IPS-15b (cell line): ENCODE measurements around the gene PDHA1.

Experiments
- H3K27me3 ChIP-seq: one replicate; pipeline ENCODE4 v1.6.1; 2013; ENCODE audit warnings: low read length; ENCODE audit not compliant: control insufficient read depth, insufficient read depth
- H3K36me3 ChIP-seq: one replicate; pipeline ENCODE4 v1.6.1; 2013; ENCODE audit warnings: low read length; ENCODE audit not compliant: control insufficient read depth, insufficient read depth
- H3K4me1 ChIP-seq: one replicate; pipeline ENCODE4 v1.6.1; 2013; ENCODE audit warnings: mild to moderate bottlenecking, low read length; ENCODE audit not compliant: control insufficient read depth, insufficient read depth
- H3K4me3 ChIP-seq: one replicate; pipeline ENCODE4 v1.5.1; 2013; ENCODE audit warnings: low read depth, low read length
- H3K9ac ChIP-seq: one replicate; pipeline ENCODE4 v1.6.1; 2013; ENCODE audit warnings: low read depth, mild to moderate bottlenecking, low read length
- H3K9me3 ChIP-seq: one replicate; pipeline ENCODE4 v1.6.1; 2013; ENCODE audit warnings: mild to moderate bottlenecking, low read length; ENCODE audit not compliant: control insufficient read depth, insufficient read depth

The PDHA1 gene

GRCh38 chrX:19343535-19344408 lies at the start of gene PDHA1:
Gene PDHA1 (plus strand): TSS chrX:19343927. CDS start chrX:19344038, 111 bp downstream.
- H3K9me3 ChIP-seq = no peaks in the 10 kb centered on the region
- peaks cover 4% of the 10 kb centered on the region for H3K4me1 ChIP-seq
- H3K9ac ChIP-seq = peak within 1 kb of the TSS; percentile 54
- peak within 1 kb of the TSS; percentile 71 for H3K4me3 ChIP-seq
- H3K27me3 ChIP-seq = no peaks in the 10 kb centered on the region
- H3K36me3 ChIP-seq = peaks cover 3% of the 10 kb centered on the region

GRCh38 chrX:19303256-19303880 lies 40.4 kb upstream of the PDHA1 start:
- no peaks in the 10 kb centered on the region for H3K4me1 ChIP-seq
- no peak overlapping the region for H3K9ac ChIP-seq
- no peaks in the 10 kb centered on the region for H3K27me3 ChIP-seq
- H3K36me3 ChIP-seq = no peaks in the 10 kb centered on the region
- H3K4me3 ChIP-seq = no peak overlapping the region
- no peaks in the 10 kb centered on the region for H3K9me3 ChIP-seq

GRCh38 chrX:19326567-19326966 lies 17.2 kb upstream of the PDHA1 start:
- Histone ChIP-seq H3K4me1 (no peaks in the 10 kb centered on the region), H3K4me3 (no peak overlapping the region), H3K9ac (no peak overlapping the region), H3K27me3 (no peaks in the 10 kb centered on the region), H3K9me3 (no peaks in the 10 kb centered on the region), H3K36me3 (no peaks in the 10 kb centered on the region)

- H3K9ac ChIP-seq = no peak overlapping the region
- peaks cover 10% of the 10 kb centered on the region for H3K9me3 ChIP-seq
- H3K4me1 ChIP-seq = no peaks in the 10 kb centered on the region
- H3K27me3 ChIP-seq = no peaks in the 10 kb centered on the region
- no peak overlapping the region for H3K4me3 ChIP-seq
- H3K36me3 ChIP-seq = no peaks in the 10 kb centered on the region
These were observed 11.9 kb upstream of the PDHA1 start for GRCh38 chrX:19331831-19332230.

DNA sequence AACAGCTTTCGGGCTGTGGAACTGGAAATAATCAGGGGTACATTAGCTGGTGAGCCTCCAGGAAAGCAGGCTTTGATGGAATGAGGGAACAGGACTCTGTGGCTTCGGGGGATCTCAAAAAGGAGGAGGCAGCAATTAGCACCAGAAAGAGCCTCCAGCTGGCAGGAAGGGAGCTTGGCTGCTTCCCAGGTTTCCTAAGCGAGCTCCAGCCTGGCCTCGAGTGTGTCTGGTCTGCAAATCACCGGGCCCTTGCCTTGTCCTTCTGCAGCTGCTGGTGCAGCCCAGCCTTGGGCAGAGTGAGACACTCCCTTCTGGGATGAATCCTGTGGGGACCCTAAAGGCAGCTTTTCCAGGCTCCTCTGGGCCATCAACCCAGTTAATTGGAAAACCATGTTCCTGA lies 10.7 kb upstream of the PDHA1 start:
- Histone ChIP-seq H3K4me1 (no peaks in the 10 kb centered on the region), H3K9me3 (peaks cover 10% of the 10 kb centered on the region), H3K4me3 (no peak overlapping the region), H3K27me3 (no peaks in the 10 kb centered on the region), H3K9ac (no peak overlapping the region), H3K36me3 (no peaks in the 10 kb centered on the region)

GRCh38 chrX:19334945-19335626 lies 8.6 kb upstream of the PDHA1 start:
- Histone ChIP-seq H3K9ac (no peak overlapping the region), H3K4me1 (no peaks in the 10 kb centered on the region), H3K4me3 (no peak overlapping the region), H3K27me3 (no peaks in the 10 kb centered on the region), H3K36me3 (no peaks in the 10 kb centered on the region), H3K9me3 (peaks cover 10% of the 10 kb centered on the region)

DNA sequence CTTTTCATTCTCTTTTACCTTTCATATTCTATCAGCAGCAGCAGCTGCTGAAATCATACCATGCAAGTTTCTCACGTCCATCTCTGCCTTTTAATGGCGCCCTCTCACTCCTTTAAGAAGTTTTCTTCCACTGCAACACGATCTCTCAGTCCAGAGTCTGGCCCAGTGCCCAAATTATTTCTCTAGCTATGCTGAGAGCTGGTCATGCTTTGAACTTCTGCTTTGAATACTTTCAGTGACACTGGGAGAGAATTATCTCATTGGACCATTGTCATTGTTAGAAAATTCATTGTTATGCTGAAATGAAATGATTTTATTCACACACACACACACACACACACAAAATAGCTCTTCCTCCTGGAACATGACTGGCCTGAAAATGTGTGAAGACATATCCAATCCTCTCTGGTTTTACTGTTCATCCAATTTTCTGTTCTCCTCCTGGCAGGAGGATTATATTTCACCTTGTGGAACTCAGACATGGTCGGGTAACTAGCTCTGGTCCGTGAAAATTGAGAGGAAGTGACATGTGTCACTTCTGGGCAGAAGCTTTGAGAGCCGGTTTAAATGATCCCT lies 1.3 kb upstream of the PDHA1 start:
- Histone ChIP-seq H3K4me3 (peak overlapping the region; percentile 66), H3K9ac (no peak overlapping the region), H3K4me1 (peaks cover 4% of the 10 kb centered on the region), H3K9me3 (no peaks in the 10 kb centered on the region), H3K27me3 (no peaks in the 10 kb centered on the region), H3K36me3 (no peaks in the 10 kb centered on the region)

- Histone ChIP-seq H3K27me3 (no peaks in the 10 kb centered on the region), H3K4me1 (peaks cover 4% of the 10 kb centered on the region), H3K4me3 (peak overlapping the region; percentile 66), H3K9me3 (no peaks in the 10 kb centered on the region), H3K36me3 (peaks cover 2% of the 10 kb centered on the region), H3K9ac (peak overlapping the region; percentile 54)
These were observed 617 bp upstream of the PDHA1 start for GRCh38 chrX:19343085-19343534.

GRCh38 chrX:19344661-19345060 lies 934 bp downstream of the PDHA1 start:
- Histone ChIP-seq H3K9me3 (no peaks in the 10 kb centered on the region), H3K9ac (no peak overlapping the region), H3K4me3 (peak overlapping the region; percentile 71), H3K27me3 (no peaks in the 10 kb centered on the region), H3K4me1 (peaks cover 4% of the 10 kb centered on the region), H3K36me3 (peaks cover 3% of the 10 kb centered on the region)

DNA sequence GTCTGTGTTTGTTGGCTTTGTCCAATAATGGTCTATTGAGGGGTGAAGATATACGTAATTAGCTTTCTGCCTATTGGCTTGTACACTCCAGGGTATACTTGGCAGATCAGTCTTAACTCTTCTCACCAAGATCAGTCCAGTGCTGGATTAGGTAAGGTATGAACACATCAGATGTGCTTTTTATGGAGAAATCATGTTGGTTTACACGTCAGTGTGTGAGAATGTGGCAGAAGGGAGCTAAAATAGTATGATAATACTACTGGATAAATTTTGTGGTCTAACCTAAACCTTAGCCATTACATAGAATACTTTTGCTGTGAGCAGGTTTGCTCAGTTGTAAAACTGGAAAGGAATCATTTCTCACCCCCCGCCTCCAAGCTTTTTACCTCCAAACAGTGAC lies 4.2 kb downstream of the PDHA1 start:
- Histone ChIP-seq H3K4me3 (no peak overlapping the region), H3K27me3 (no peaks in the 10 kb centered on the region), H3K36me3 (peaks cover 11% of the 10 kb centered on the region), H3K9ac (no peak overlapping the region), H3K9me3 (no peaks in the 10 kb centered on the region), H3K4me1 (peaks cover 4% of the 10 kb centered on the region)

DNA sequence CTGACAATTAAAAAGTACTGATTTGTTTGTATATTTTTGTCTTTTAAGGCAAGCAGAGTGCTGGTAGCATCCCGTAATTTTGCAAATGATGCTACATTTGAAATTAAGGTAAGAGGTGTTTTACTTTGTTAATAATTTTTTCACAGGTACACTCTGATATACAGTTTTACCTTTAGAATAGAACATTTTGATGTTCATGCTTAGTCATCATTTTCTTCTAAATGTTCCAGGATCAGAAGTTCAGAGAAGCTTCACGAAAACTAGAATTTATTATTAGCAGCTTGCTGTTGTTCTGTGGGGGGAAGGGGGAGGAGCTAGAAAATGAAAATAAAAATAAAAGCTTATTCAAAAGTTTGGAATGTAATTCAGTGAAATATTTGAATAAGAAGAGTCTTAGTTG lies 5.5 kb downstream of the PDHA1 start:
- Histone ChIP-seq H3K36me3 (peaks cover 13% of the 10 kb centered on the region), H3K9ac (no peak overlapping the region), H3K27me3 (no peaks in the 10 kb centered on the region)

More for the DNA sequence above, 5.5 kb downstream of the PDHA1 start:
- H3K4me3 ChIP-seq = no peak overlapping the region
- no peaks in the 10 kb centered on the region for H3K4me1 ChIP-seq
- no peaks in the 10 kb centered on the region for H3K9me3 ChIP-seq
